Hematopoietic multipotent progenitor cell treated with erythropoietin and hydrocortisone succinate and interleukin-3 and kit ligand, for 6 days (in vitro differentiated cells): Measurements from ENCODE around the gene RGS19.
A peak's percentile ranks its signal among the peaks of the same experiment; 100 is the strongest.

Experiments
- DNase-seq: peaks from one replicate; pipeline ENCODE4 v3.0.0-alpha.2; 2015

Gene RGS19

GRCh38 chr20:64062596-64063388 is 16.5 kb downstream of the RGS19 start, which contains the start of gene TCEA2:
TSS of gene TCEA2 (plus strand) at chr20:64063198. CDS start at chr20:64063313, 115 bp downstream.
- DNase-seq, result peak; percentile 97

GRCh38 chr20:64062276-64062595 is 17.1 kb downstream of the RGS19 start:
- DNase-seq, result no peak

- no peak for DNase-seq
Measured at GRCh38 chr20:64058536-64058935, 20.8 kb downstream of the RGS19 start.

GRCh38 chr20:64057628-64058498 is 21.5 kb downstream of the RGS19 start:
- DNase-seq, result peak; percentile 83

- DNase-seq, result no peak
Measured at GRCh38 chr20:64056889-64057627, 22.3 kb downstream of the RGS19 start.

GRCh38 chr20:64056639-64056888 is 22.8 kb downstream of the RGS19 start:
- DNase-seq, result no peak

GRCh38 chr20:64055893-64056638 is 23.3 kb downstream of the RGS19 start:
- DNase-seq, result no peak

GRCh38 chr20:64055396-64055892 is 23.9 kb downstream of the RGS19 start:
- DNase-seq, result no peak

- DNase-seq, result peak; percentile 70
Measured at GRCh38 chr20:64053841-64054661, 25.3 kb downstream of the RGS19 start.

- DNase-seq, result no peak
Measured at GRCh38 chr20:64052987-64053840, 26.1 kb downstream of the RGS19 start.

GRCh38 chr20:64052326-64052722 is 27.0 kb downstream of the RGS19 start:
- DNase-seq, result no peak

- no peak for DNase-seq
Measured at GRCh38 chr20:64051561-64052325, 27.6 kb downstream of the RGS19 start.

GRCh38 chr20:64051033-64051452 is 28.3 kb downstream of the RGS19 start:
- DNase-seq, result no peak

- peak; percentile 50 for DNase-seq
Measured at GRCh38 chr20:64050261-64051032, 28.9 kb downstream of the RGS19 start.

- DNase-seq, result no peak
Measured at GRCh38 chr20:64049878-64050260, 29.4 kb downstream of the RGS19 start.

GRCh38 chr20:64049060-64049877 is 30.0 kb downstream of the RGS19 start, which contains the start of gene SOX18:
TSS of gene SOX18 (minus strand) at chr20:64049639. CDS start at chr20:64049516, 123 bp downstream.
- peak; percentile 55 for DNase-seq

- DNase-seq, result no peak
Measured at GRCh38 chr20:64048402-64049044, 30.8 kb downstream of the RGS19 start.
